A549 (cell line): ENCODE results near the gene RAB3B. TPM values are rescaled to one million over a fixed set of nuclear protein-coding genes. Genes with fewer than 3 reads are reported as not detected.

Experiments
- ATAC-seq, 2 experiments: fragments of 200-7000 bp in 1 of 2; fragments of >200 bp in 1 of 2; cut with Nextera tagmentation in 1 of 2; cut with Tn5 transposase in 1 of 2; 3 replicates each; pipeline versions ENCODE4 v1.8.0 to v1.9.1; 2018 to 2020; ENCODE audit warnings: mild to moderate bottlenecking in 1 of 2, moderate library complexity in 1 of 2
- CTCF ChIA-PET: fragments of 300-600 bp; sonication (Branson Sonifier 250); formaldehyde crosslinking; extraction: SDS; loops from one replicate; lab custom pipeline; 2021; ENCODE audit warnings: antibody characterized with exemption, inconsistent platforms; lab: Yijun Ruan, JAX
- POLR2A ChIA-PET: fragments of 350-600 bp; formaldehyde crosslinking; extraction: SDS; loops from one replicate; lab custom pipeline; 2021; ENCODE audit warnings: antibody characterized with exemption, inconsistent platforms; lab: Yijun Ruan, JAX
- DNase-seq, 2 experiments: peaks; one replicate each; pipeline versions ENCODE4 v3.0.0 to v3.0.0-alpha.2; 2011 to 2016; ENCODE audit warnings: low read depth in 1 of 2, low spot score in 1 of 2
- FAIRE-seq: peaks from 2 replicates; lab custom pipeline; 2011; peaks lifted over from hg19 to GRCh38; lab: Jason Lieb, UNC
- H3K27ac ChIP-seq, 2 experiments: fragments of >200 bp; sonication (Bioruptor Twin); formaldehyde crosslinking; 3 replicates each; pipeline ENCODE4 v1.5.1; 2016 to 2017
- H3K4me1 ChIP-seq: fragments of >200 bp; sonication (Bioruptor Twin); formaldehyde crosslinking; 3 replicates; pipeline ENCODE4 v1.6.1; 2016
- H3K4me2 ChIP-seq: fragments of >200 bp; sonication (Bioruptor Twin); formaldehyde crosslinking; 3 replicates; pipeline ENCODE4 v1.6.1; 2016
- H3K4me3 ChIP-seq: fragments of >200 bp; sonication (Bioruptor Twin); formaldehyde crosslinking; 3 replicates; pipeline ENCODE4 v1.5.1; 2016
- H3K9me3 ChIP-seq: fragments of >200 bp; sonication (Bioruptor Twin); formaldehyde crosslinking; 3 replicates; pipeline ENCODE4 v1.6.1; 2016
- ATOH8 ChIP-seq: fragments of 250-450 bp; sonication (Bioruptor Pico); IDR thresholded peaks from 2 replicates; pipeline ENCODE4 v1.5.0; 2020; ENCODE audit warnings: low read depth, mild to moderate bottlenecking, moderate library complexity
- BHLHE40 ChIP-seq: IDR thresholded peaks from 2 replicates; pipeline ENCODE4 v1.6.1; 2012; ENCODE audit warnings: low read depth, low read length, inconsistent platforms
- CBX8 ChIP-seq: fragments of 200-600 bp; sonication (generic); IDR thresholded peaks from 2 replicates; pipeline ENCODE4 v1.6.1; 2016
- CEBPB ChIP-seq, 2 experiments: fragments of >200 bp in 1 of 2; sonication (Bioruptor Twin) in 1 of 2; formaldehyde crosslinking in 1 of 2; IDR thresholded peaks; 2 replicates each; pipeline ENCODE4 v1.6.1; 2012 to 2016
- CHD2 ChIP-seq: fragments of 150-350 bp; IDR thresholded peaks from 2 replicates; pipeline ENCODE4 v1.6.1; 2014; ENCODE audit warnings: low read length; ENCODE audit not compliant: partially characterized antibody
- CTCF ChIP-seq: fragments of >200 bp; sonication (Bioruptor Twin); formaldehyde crosslinking; IDR thresholded peaks from 3 replicates; pipeline ENCODE4 v1.5.1; 2016
- E2F6 ChIP-seq: IDR thresholded peaks from 2 replicates; pipeline ENCODE4 v1.6.1; 2012; ENCODE audit warnings: low read depth, borderline replicate concordance
- EP300 ChIP-seq, 2 experiments: fragments of >200 bp; sonication (Bioruptor Twin); formaldehyde crosslinking; IDR thresholded peaks; 2 replicates in 1 of 2; 3 replicates in 1 of 2; pipeline ENCODE4 v1.6.1; 2016 to 2017
- ESRRA ChIP-seq: fragments of 150-350 bp; IDR thresholded peaks from 2 replicates; pipeline ENCODE4 v1.6.1; 2014; ENCODE audit warnings: mild to moderate bottlenecking, low read length, borderline replicate concordance
- FOSL2 ChIP-seq, 2 experiments: fragments of 450-650 bp in 1 of 2; fragments of >200 bp in 1 of 2; sonication (Bioruptor Twin) in 1 of 2; formaldehyde crosslinking; IDR thresholded peaks; 2 replicates each; pipeline versions ENCODE4 v1.5.0 to v1.6.1; 2016 to 2020; ENCODE audit warnings: mild to moderate bottlenecking in 1 of 2, moderate library complexity in 1 of 2
- FOXS1 ChIP-seq: fragments of 250-450 bp; sonication (Bioruptor Pico); IDR thresholded peaks from 2 replicates; pipeline ENCODE4 v1.5.0; 2020; ENCODE audit warnings: mild to moderate bottlenecking, moderate library complexity
- GATA3 ChIP-seq: IDR thresholded peaks from 2 replicates; pipeline ENCODE4 v1.6.1; 2012; ENCODE audit warnings: borderline replicate concordance
- HDAC2 ChIP-seq: fragments of 200-600 bp; sonication (generic); IDR thresholded peaks from 2 replicates; pipeline ENCODE4 v1.6.1; 2016
- HMGXB4 ChIP-seq: fragments of 250-450 bp; sonication (Bioruptor Pico); IDR thresholded peaks from 2 replicates; pipeline ENCODE4 v1.5.0; 2021; ENCODE audit warnings: mild to moderate bottlenecking, moderate library complexity, borderline replicate concordance
- HOXA7 ChIP-seq: fragments of 250-450 bp; sonication (Bioruptor Pico); IDR thresholded peaks from 2 replicates; pipeline ENCODE4 v1.5.0; 2020; ENCODE audit warnings: mild to moderate bottlenecking, moderate library complexity
- JUN ChIP-seq, 2 experiments: fragments of >200 bp; sonication (Bioruptor Twin); formaldehyde crosslinking; IDR thresholded peaks; 2 replicates in 1 of 2; 3 replicates in 1 of 2; pipeline ENCODE4 v1.6.1; 2016 to 2017
- NPAS2 ChIP-seq: fragments of 250-450 bp; sonication (Bioruptor Pico); IDR thresholded peaks from 2 replicates; pipeline ENCODE4 v1.8.0; 2022; ENCODE audit warnings: mild to moderate bottlenecking, moderate library complexity, borderline replicate concordance
- PHF8 ChIP-seq: fragments of 200-600 bp; sonication (generic); IDR thresholded peaks from 2 replicates; pipeline ENCODE4 v1.6.1; 2016; ENCODE audit warnings: low read depth, mild to moderate bottlenecking, antibody characterized with exemption, moderate library complexity, borderline replicate concordance
- POLR2AphosphoS2 ChIP-seq: conservative IDR thresholded peaks from 2 replicates; pipeline ENCODE4 v1.6.1; 2012; ENCODE audit warnings: low read length, improper control_type of control experiment, inconsistent platforms
- RARB ChIP-seq: fragments of 250-450 bp; sonication (Bioruptor Pico); IDR thresholded peaks from 2 replicates; pipeline ENCODE4 v1.8.0; 2021; ENCODE audit warnings: mild to moderate bottlenecking, moderate library complexity
- SMC3 ChIP-seq: fragments of >200 bp; sonication (Bioruptor Twin); formaldehyde crosslinking; IDR thresholded peaks from 3 replicates; pipeline ENCODE4 v1.6.1; 2018; ENCODE audit warnings: inconsistent platforms
- SREBF2 ChIP-seq: fragments of 450-650 bp; IDR thresholded peaks from 2 replicates; pipeline ENCODE4 v1.6.1; 2014; ENCODE audit warnings: mild to moderate bottlenecking, moderate library complexity
- TFCP2L1 ChIP-seq: fragments of 250-450 bp; sonication (Bioruptor Pico); IDR thresholded peaks from 2 replicates; pipeline ENCODE4 v1.5.0; 2021; ENCODE audit warnings: mild to moderate bottlenecking
- ZFP36 ChIP-seq: fragments of 450-650 bp; IDR thresholded peaks from 2 replicates; pipeline ENCODE4 v1.6.1; 2014; ENCODE audit warnings: borderline replicate concordance; ENCODE audit not compliant: partially characterized antibody
- WGBS: methylation state at CpG from one replicate; pipeline ENCODE4 v1.1.6; 2017; ENCODE audit errors: missing lambda C conversion rate; 5-methylcytosine and 5-hydroxymethylcytosine counted together
- polyA plus RNA-seq, 4 experiments: library from polyadenylated mRNA; depleted of rRNA in 3 of 4; stranded (reverse); fragments of >200 nt; fragmentation: RNase III in 1 of 4; extraction: RNeasy Plus Mini Kit Qiagen cat#74134 plus additional on column Dnase treatment in 1 of 4; gene quantifications; 2 replicates in 3 of 4; 3 replicates in 1 of 4; pipeline ENCODE4 v1.2.3, GENCODE V29; 2011 to 2017

The RAB3B gene
- polyA plus RNA-seq, 2 of the 4 experiments (the other 2 are of a cell fraction) = 6.9 to 15.1 TPM

- peak overlapping the region; percentile 78 to 93 for H3K27ac ChIP-seq
- ChIA-PET POLR2A (interaction anchor here (0.6 to 0.9 kb wide), 2 partner anchors 79 to 840 kb away, joined by 3 read pairs; no protein-coding TSS in a partner anchor), CTCF (interaction anchor here (1.0 to 4.4 kb wide), 7 partner anchors 8 to 401 kb away, joined by 3 to 49 read pairs (median 15); no protein-coding TSS in a partner anchor)
- H3K9me3 ChIP-seq = no peaks in the 10 kb centered on the region; the same call in 2 of the 3 replicates
- TF ChIP-seq CHD2 (no peak), JUN (IDR thresholded peaks at IDR 0.05) (no peak), FOSL2 (IDR thresholded peaks at IDR 0.05) (no peak), FOSL2 (CRISPR knock-in tag; IDR thresholded peaks at IDR 0.05) (peak; percentile 30; the same call in 1 of the 2 replicates), HOXA7 (no peak), EP300 (IDR thresholded peaks at IDR 0.05) (peak in 1 of 2 experiments; percentile 15; a peak in 1 of 5 replicates), BHLHE40 (no peak), ATOH8 (no peak), FOXS1 (CRISPR knock-in tag) (no peak), ESRRA (no peak), HDAC2 (no peak), HMGXB4 (CRISPR knock-in tag) (no peak), RARB (CRISPR knock-in tag) (no peak), SREBF2 (no peak), ZFP36 (no peak), GATA3 (peak; percentile 21; the same call in 1 of the 2 replicates), CBX8 (no peak), CEBPB (IDR thresholded peaks at IDR 0.05) (peak in 1 of 2 experiments; percentile 49; a peak in 2 of 4 replicates), E2F6 (no peak), TFCP2L1 (CRISPR knock-in tag) (no peak), CTCF (no peak), SMC3 (no peak), POLR2AphosphoS2 (no peak), NPAS2 (CRISPR knock-in tag) (no peak), PHF8 (no peak)
- peak; percentile 9 to 46 for DNase-seq
- FAIRE-seq = no peak
- H3K4me1 ChIP-seq = peaks cover 28% of the 10 kb centered on the region
- 0 out of 3 replicates have a peak overlapping the region, but pooled peaks have one; percentile 5 for H3K4me3 ChIP-seq
- peak overlapping the region; percentile 65 for H3K4me2 ChIP-seq
- 15% methylated on average over 6 of the region's 6 CpGs for WGBS
- ATAC-seq = peak; percentile 56 to 66; a peak in 4 of 6 replicates
Observed at GRCh38 chr1:51898090-51898734, 92.3 kb downstream of the RAB3B start.
